Stimulated activated memory B cell treated with anti-CD40 and anti-IgM and Interleukin-4, amounts not matched to agents 10 μg/mL and 1 μg/mL and 100 μg/mL, for 72 hours (primary cell): ENCODE data around the gene MPZL3.
"Not testable (repeated sequence)": the region's sequence is repeated elsewhere in the genome, so short reads cannot be mapped to it uniquely, and the experiment has no call there.

Source experiments
- ATAC-seq: fragments of 150-1000 bp; cut with Tn5 transposase; 2 replicates; pipeline ENCODE4 v1.10.0; 2021
- H3K27ac Mint-ChIP-seq: one replicate; pipeline ENCODE4 v1.8.0; 2022; ENCODE audit warnings: mild to moderate bottlenecking, mixed read lengths
- H3K27me3 Mint-ChIP-seq: one replicate; pipeline ENCODE4 v1.8.0; 2022; ENCODE audit warnings: mixed read lengths
- H3K36me3 Mint-ChIP-seq: one replicate; pipeline ENCODE4 v1.8.0; 2022; ENCODE audit warnings: mixed read lengths
- H3K4me1 Mint-ChIP-seq: one replicate; pipeline ENCODE4 v1.8.0; 2022; ENCODE audit warnings: mixed read lengths
- H3K4me3 Mint-ChIP-seq: one replicate; pipeline ENCODE4 v1.8.0; 2022; ENCODE audit warnings: mild to moderate bottlenecking, moderate library complexity, mixed read lengths
- H3K9me3 Mint-ChIP-seq: one replicate; pipeline ENCODE4 v1.8.0; 2022; ENCODE audit warnings: mixed read lengths

The MPZL3 gene

GRCh38 chr11:118200901-118201680, 51.1 kb downstream of the MPZL3 start:
- H3K27ac Mint-ChIP-seq = no peak overlapping the region
- peaks cover 2% of the 10 kb centered on the region for H3K9me3 Mint-ChIP-seq
- H3K4me3 Mint-ChIP-seq = no peak overlapping the region
- peaks cover 6% of the 10 kb centered on the region for H3K36me3 Mint-ChIP-seq
- H3K27me3 Mint-ChIP-seq = no peaks in the 10 kb centered on the region
- peak; percentile 76 for ATAC-seq
- H3K4me1 Mint-ChIP-seq = peaks cover 16% of the 10 kb centered on the region

GRCh38 chr11:118200497-118200896, 51.7 kb downstream of the MPZL3 start:
- ATAC-seq = peak; percentile 21
- H3K4me1 Mint-ChIP-seq = peaks cover 11% of the 10 kb centered on the region
- H3K27ac Mint-ChIP-seq = no peak overlapping the region
- no peaks in the 10 kb centered on the region for H3K27me3 Mint-ChIP-seq
- peaks cover under 1% of the 10 kb centered on the region for H3K36me3 Mint-ChIP-seq
- no peaks in the 10 kb centered on the region for H3K9me3 Mint-ChIP-seq
- H3K4me3 Mint-ChIP-seq = no peak overlapping the region

GRCh38 chr11:118199135-118199534, 53.0 kb downstream of the MPZL3 start:
- Mint-ChIP-seq H3K4me1 (peaks cover 13% of the 10 kb centered on the region), H3K27me3 (no peaks in the 10 kb centered on the region), H3K4me3 (no peak overlapping the region), H3K9me3 (no peaks in the 10 kb centered on the region), H3K27ac (peak overlapping the region; percentile 60), H3K36me3 (peaks cover 1% of the 10 kb centered on the region)
- no peak for ATAC-seq

- H3K27ac Mint-ChIP-seq = peak overlapping the region; percentile 60
These were observed 53.8 kb downstream of the MPZL3 start for GRCh38 chr11:118198370-118198769.

GRCh38 chr11:118194835-118195627, 57.1 kb downstream of the MPZL3 start:
- H3K27me3 Mint-ChIP-seq = peaks cover 14% of the 10 kb centered on the region
- peaks cover 15% of the 10 kb centered on the region for H3K9me3 Mint-ChIP-seq
- peaks cover 24% of the 10 kb centered on the region for H3K4me1 Mint-ChIP-seq
- ATAC-seq = no peak
- no peak overlapping the region for H3K27ac Mint-ChIP-seq
- H3K36me3 Mint-ChIP-seq = peaks cover 18% of the 10 kb centered on the region
- H3K4me3 Mint-ChIP-seq = no peak overlapping the region

More at GRCh38 chr11:118198370-118198769, 53.8 kb downstream of the MPZL3 start:
- peaks cover 3% of the 10 kb centered on the region for H3K9me3 Mint-ChIP-seq
- peaks cover 16% of the 10 kb centered on the region for H3K4me1 Mint-ChIP-seq
- H3K4me3 Mint-ChIP-seq = no peak overlapping the region
- ATAC-seq = peak; percentile 80
- H3K27me3 Mint-ChIP-seq = no peaks in the 10 kb centered on the region
- H3K36me3 Mint-ChIP-seq = peaks cover 8% of the 10 kb centered on the region

- Mint-ChIP-seq H3K27ac (peak overlapping the region; percentile 42), H3K27me3 (peaks cover 24% of the 10 kb centered on the region), H3K9me3 (peaks cover 15% of the 10 kb centered on the region), H3K4me1 (peaks cover 24% of the 10 kb centered on the region), H3K4me3 (no peak overlapping the region), H3K36me3 (peaks cover 18% of the 10 kb centered on the region)
- peak; percentile 24 for ATAC-seq
These were observed 58.1 kb downstream of the MPZL3 start for GRCh38 chr11:118193910-118194566.

GRCh38 chr11:118192817-118193216, 59.3 kb downstream of the MPZL3 start:
- H3K27ac Mint-ChIP-seq, H3K4me3 Mint-ChIP-seq, ATAC-seq: not testable (repeated sequence)
- peaks cover 35% of the 10 kb centered on the region for H3K27me3 Mint-ChIP-seq
- peaks cover 13% of the 10 kb centered on the region for H3K4me1 Mint-ChIP-seq
- H3K36me3 Mint-ChIP-seq = peaks cover 18% of the 10 kb centered on the region
- H3K9me3 Mint-ChIP-seq = peaks cover 17% of the 10 kb centered on the region

- ATAC-seq, H3K4me3 Mint-ChIP-seq, H3K27ac Mint-ChIP-seq: not testable (repeated sequence)
- Mint-ChIP-seq H3K9me3 (peaks cover 17% of the 10 kb centered on the region), H3K27me3 (peaks cover 46% of the 10 kb centered on the region), H3K36me3 (peaks cover 18% of the 10 kb centered on the region), H3K4me1 (peaks cover 20% of the 10 kb centered on the region)
These were observed 61.1 kb downstream of the MPZL3 start for GRCh38 chr11:118190942-118191506.

GRCh38 chr11:118186346-118187107, 65.6 kb downstream of the MPZL3 start:
- peaks cover 7% of the 10 kb centered on the region for H3K4me1 Mint-ChIP-seq

GRCh38 chr11:118184784-118185579, 67.2 kb downstream of the MPZL3 start:
- H3K9me3 Mint-ChIP-seq = peaks cover 4% of the 10 kb centered on the region
- H3K4me1 Mint-ChIP-seq = peaks cover 7% of the 10 kb centered on the region
- no peak overlapping the region for H3K4me3 Mint-ChIP-seq
- ATAC-seq = peak; percentile 66
- H3K36me3 Mint-ChIP-seq = no peaks in the 10 kb centered on the region
- peaks cover 53% of the 10 kb centered on the region for H3K27me3 Mint-ChIP-seq
- H3K27ac Mint-ChIP-seq = no peak overlapping the region

More at GRCh38 chr11:118186346-118187107, 65.6 kb downstream of the MPZL3 start:
- Mint-ChIP-seq H3K36me3 (no peaks in the 10 kb centered on the region), H3K27ac (no peak overlapping the region), H3K9me3 (peaks cover 8% of the 10 kb centered on the region), H3K27me3 (peaks cover 55% of the 10 kb centered on the region), H3K4me3 (no peak overlapping the region)
- ATAC-seq = no peak

GRCh38 chr11:118183691-118184090, 68.5 kb downstream of the MPZL3 start:
- not testable (repeated sequence) for H3K36me3 Mint-ChIP-seq, H3K4me3 Mint-ChIP-seq, H3K4me1 Mint-ChIP-seq, ATAC-seq, H3K27ac Mint-ChIP-seq, H3K9me3 Mint-ChIP-seq
- peaks cover 53% of the 10 kb centered on the region for H3K27me3 Mint-ChIP-seq

GRCh38 chr11:118180300-118180703, 71.9 kb downstream of the MPZL3 start:
- Mint-ChIP-seq H3K27ac (no peak overlapping the region), H3K9me3 (peaks cover 2% of the 10 kb centered on the region), H3K4me3 (no peak overlapping the region), H3K27me3 (peaks cover 55% of the 10 kb centered on the region), H3K4me1 (no peaks in the 10 kb centered on the region), H3K36me3 (no peaks in the 10 kb centered on the region)
- ATAC-seq = peak; percentile 16

GRCh38 chr11:118176778-118177134, 75.4 kb downstream of the MPZL3 start:
- ATAC-seq = no peak
- Mint-ChIP-seq H3K9me3 (no peaks in the 10 kb centered on the region), H3K4me1 (no peaks in the 10 kb centered on the region), H3K27ac (no peak overlapping the region), H3K27me3 (peaks cover 62% of the 10 kb centered on the region), H3K4me3 (no peak overlapping the region), H3K36me3 (no peaks in the 10 kb centered on the region)
